GM12878 (cell line): ENCODE results near the gene ARHGAP15. TPM values are rescaled to one million over a fixed set of nuclear protein-coding genes. Genes with fewer than 3 reads are reported as not detected.

Experiments
- ATAC-seq: fragments of 200-7000 bp; cut with Tn5 transposase; 3 replicates; pipeline ENCODE4 v1.9.1; 2020; ENCODE audit warnings: mild to moderate bottlenecking, moderate library complexity
- BruUV-seq: library from RNA; stranded (reverse); fragments of 400-500 nt; replicated peaks from 2 replicates; lab custom pipeline; 2021; lab: Mats Ljungman, UMichigan
- CTCF ChIA-PET: fragments of 300-600 bp; sonication (Branson Sonifier 250); formaldehyde crosslinking; extraction: SDS; loops from one replicate; lab custom pipeline; 2021; ENCODE audit warnings: inconsistent platforms; lab: Yijun Ruan, JAX
- POLR2A ChIA-PET: fragments of 350-600 bp; formaldehyde crosslinking; extraction: SDS; loops from one replicate; lab custom pipeline; 2021; ENCODE audit warnings: inconsistent platforms; lab: Charles Lee
- RAD21 ChIA-PET: fragments of 300-600 bp; sonication (Branson Sonifier 250); formaldehyde crosslinking; loops from one replicate; lab custom pipeline; 2023; ENCODE audit warnings: antibody characterized with exemption; ENCODE audit not compliant: unreplicated experiment; lab: Charles Lee
- SMC1A ChIA-PET: fragments of 300-600 bp; sonication (Branson Sonifier 250); formaldehyde crosslinking; loops from one replicate; lab custom pipeline; 2023; ENCODE audit not compliant: unreplicated experiment, uncharacterized antibody; lab: Charles Lee
- DNase-seq: peaks from one replicate; pipeline ENCODE4 v3.0.0-alpha.2; 2011; ENCODE audit warnings: low read depth, low spot score
- FAIRE-seq: peaks from 3 replicates; lab custom pipeline; 2011; peaks lifted over from hg19 to GRCh38; lab: Jason Lieb, UNC
- H2AFZ ChIP-seq: 2 replicates; pipeline ENCODE4 v1.6.0; 2011; ENCODE audit warnings: low read depth, low read length, control low read depth; ENCODE audit not compliant: control insufficient read depth
- H3K27ac ChIP-seq: 2 replicates; pipeline ENCODE4 v1.5.1; 2011; ENCODE audit warnings: control low read depth; ENCODE audit not compliant: control insufficient read depth, insufficient read depth
- H3K27me3 ChIP-seq, 2 experiments: replicated peaks in 1 of 2; 2 replicates each; pipeline versions ENCODE4 v1.6.0 to v1.6.1; 2011; ENCODE audit warnings: low read length in 1 of 2; ENCODE audit not compliant: control insufficient read depth in 2 of 2, insufficient read depth in 2 of 2
- H3K36me3 ChIP-seq, 2 experiments: 2 replicates each; pipeline ENCODE4 v1.5.1; 2011; ENCODE audit warnings: low read length in 1 of 2; ENCODE audit not compliant: control insufficient read depth in 2 of 2, insufficient read depth in 2 of 2
- H3K4me1 ChIP-seq: 2 replicates; pipeline ENCODE4 v1.6.1; 2011; ENCODE audit warnings: mild to moderate bottlenecking, low read length, moderate library complexity, mixed read lengths; ENCODE audit not compliant: control insufficient read depth, insufficient read depth
- H3K4me2 ChIP-seq: 2 replicates; pipeline ENCODE4 v1.6.0; 2011; ENCODE audit warnings: control low read depth; ENCODE audit not compliant: control insufficient read depth, insufficient read depth
- H3K4me3 ChIP-seq: fragments of 200-600 bp; sonication (generic); 2 replicates; pipeline ENCODE4 v1.5.1; 2016
- H3K79me2 ChIP-seq: 2 replicates; pipeline ENCODE4 v1.6.0; 2011; ENCODE audit warnings: low read length; ENCODE audit not compliant: control insufficient read depth, insufficient read depth
- H3K9ac ChIP-seq: 2 replicates; pipeline ENCODE4 v1.8.0; 2011; ENCODE audit warnings: low read length, control low read depth, mixed read lengths; ENCODE audit not compliant: control insufficient read depth, insufficient read depth
- H3K9me3 ChIP-seq: replicated peaks from 3 replicates; pipeline ENCODE4 v1.5.1; 2011; ENCODE audit warnings: mild to moderate bottlenecking, low read length; ENCODE audit not compliant: control insufficient read depth, insufficient read depth
- H4K20me1 ChIP-seq: 2 replicates; pipeline ENCODE4 v1.6.0; 2011; ENCODE audit not compliant: control insufficient read depth, insufficient read depth
- FOXK2 ChIP-seq: fragments of 450-650 bp; IDR thresholded peaks from 2 replicates; pipeline ENCODE4 v1.6.1; 2017; ENCODE audit warnings: mild to moderate bottlenecking, moderate library complexity
- HDGF ChIP-seq: fragments of 450-650 bp; IDR thresholded peaks from 2 replicates; pipeline ENCODE4 v1.6.1; 2016; ENCODE audit warnings: antibody characterized with exemption
- IKZF2 ChIP-seq, 2 experiments: fragments of 450-650 bp; IDR thresholded peaks; 2 replicates each; pipeline ENCODE4 v1.6.1; 2017; ENCODE audit warnings: mild to moderate bottlenecking in 2 of 2, moderate library complexity in 2 of 2
- MYB ChIP-seq: fragments of 150-350 bp; IDR thresholded peaks from 2 replicates; pipeline ENCODE4 v1.6.1; 2014; ENCODE audit warnings: mild to moderate bottlenecking, low read depth, low read length, borderline replicate concordance
- NFXL1 ChIP-seq: fragments of 450-650 bp; IDR thresholded peaks from 2 replicates; pipeline ENCODE4 v1.6.1; 2017; ENCODE audit warnings: antibody characterized with exemption, mild to moderate bottlenecking, borderline replicate concordance
- NR2F1 ChIP-seq: fragments of 450-650 bp; conservative IDR thresholded peaks from 2 replicates; pipeline ENCODE4 v1.6.1; 2017; ENCODE audit warnings: mild to moderate bottlenecking
- SIN3A ChIP-seq: IDR thresholded peaks from 2 replicates; pipeline ENCODE4 v1.6.1; 2012; ENCODE audit warnings: low read depth, low read length, improper control_type of control experiment
- STAT1 ChIP-seq: fragments of 450-650 bp; conservative IDR thresholded peaks from 2 replicates; pipeline ENCODE4 v1.6.1; 2014; ENCODE audit warnings: antibody characterized with exemption, mild to moderate bottlenecking
- ZNF384 ChIP-seq: IDR thresholded peaks from 2 replicates; pipeline ENCODE4 v1.6.1; 2012; ENCODE audit warnings: low read depth, mild to moderate bottlenecking, low read length, improper control_type of control experiment, borderline replicate concordance
- ZSCAN29 ChIP-seq: fragments of 450-650 bp; IDR thresholded peaks from 2 replicates; pipeline ENCODE4 v1.6.1; 2017; ENCODE audit warnings: mild to moderate bottlenecking, moderate library complexity
- ZZZ3 ChIP-seq: IDR thresholded peaks from 2 replicates; pipeline ENCODE4 v1.6.1; 2011; ENCODE audit warnings: low read depth; ENCODE audit not compliant: control insufficient read depth, insufficient read length
- WGBS: methylation state at CpG from one replicate; pipeline ENCODE4 v1.1.6; 2016; ENCODE audit warnings: low lambda C conversion rate; ENCODE audit not compliant: insufficient replicate concordance, insufficient coverage; ENCODE audit errors: missing lambda C conversion rate; 5-methylcytosine and 5-hydroxymethylcytosine counted together
- in situ Hi-C: fragments of 300-500 bp; cut with MboI; formaldehyde crosslinking; loops from 9 replicates; pipeline ENCODE4 v1.14.3; 2018; ENCODE audit warnings: mixed read lengths
- intact Hi-C: fragments of 100-400 bp; cut with micrococcal nuclease; formaldehyde crosslinking; loops from one replicate; pipeline ENCODE4 v1.14.2; 2022; ENCODE audit not compliant: unreplicated experiment
- polyA plus RNA-seq, 11 experiments: library from polyadenylated mRNA; depleted of rRNA in 4 of 11; unstranded in 6 of 11; stranded (reverse) in 5 of 11; fragments of >200 nt; fragmentation: Nextera tagmentation in 4 of 11; fragmentation: Illumina TruSeq in 1 of 11; extraction: Ambion mirVana in 4 of 11; extraction: Trizol in 1 of 11; gene quantifications; 1 replicate in 1 of 11; 2 replicates in 10 of 11; pipeline versions ENCODE4 v1.2.1 to v1.2.3, GENCODE V29; 2011 to 2016; ENCODE audit warnings: inconsistent platforms in 2 of 11, missing spikeins in 2 of 11, low read depth in 1 of 11
- total RNA-seq, 4 experiments: library from RNA; depleted of rRNA in 3 of 4; stranded (reverse); fragments of >200 nt in 3 of 4; fragmentation: Illumina TruSeq in 1 of 4; extraction: Trizol in 1 of 4; gene quantifications; 2 replicates each; pipeline versions ENCODE4 v1.2.1 to v1.2.3, GENCODE V29; 2013 to 2021
- TF ChIP-seq, protein P1 (sequence below): fragments of 450-650 bp; IDR thresholded peaks from 2 replicates; pipeline ENCODE4 v1.6.1; 2017; ENCODE audit warnings: mild to moderate bottlenecking, low read depth, inconsistent platforms; ENCODE audit not compliant: poor library complexity, severe bottlenecking

Gene ARHGAP15
- total and polyA plus RNA-seq, 10 of the 15 experiments (the other 5 are each of a cell fraction or from before 2014, with no cell fraction given) = 38.0 to 92.6 (median 66.7) TPM

DNA sequence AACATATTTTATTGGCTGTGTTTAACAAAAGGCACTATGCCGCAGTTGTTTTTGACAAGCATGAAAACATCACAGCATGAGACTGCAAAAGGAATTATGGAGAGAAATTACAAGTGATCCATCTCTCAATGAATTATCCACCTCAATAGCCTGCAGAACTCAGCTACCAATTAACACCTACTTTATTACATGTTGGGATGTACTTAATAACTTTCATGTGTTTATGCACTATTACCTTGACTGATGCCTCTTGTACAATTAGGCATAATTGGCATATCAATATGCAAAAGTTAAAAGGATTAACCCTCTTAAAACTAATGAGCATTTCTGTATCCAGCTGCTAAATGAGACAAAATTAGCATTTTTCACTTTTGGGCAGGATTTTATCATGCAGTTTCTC is 27.8 kb downstream of the ARHGAP15 start:
- no TSS peak for BruUV-seq
- ChIA-PET POLR2A (interaction anchor here (0.6 to 1.5 kb wide), 2 partner anchors 11 to 989 kb away, joined by 3 to 4 read pairs; no protein-coding TSS in a partner anchor), CTCF (interaction anchor here (0.8 to 8.8 kb wide), 10 partner anchors 11 to 127 kb away, joined by 3 to 83 read pairs (median 4); partner anchors contain the start of gene ARHGAP15), RAD21 (interaction anchor here (1.5 to 2.6 kb wide), 3 partner anchors 17 to 46 kb away, joined by 4 to 12 read pairs (median 6); partner anchors contain the start of gene ARHGAP15), SMC1A (interaction anchor here (0.6 to 9.1 kb wide), 11 partner anchors 12 to 103 kb away, joined by 3 to 110 read pairs (median 4); partner anchors contain the start of gene ARHGAP15)
- H2AFZ ChIP-seq = no peak overlapping the region
- DNase-seq (no peak), FAIRE-seq (no peak), ATAC-seq (no peak)
- in situ Hi-C loops (no loop called here), intact Hi-C loops (no loop called here)
- H3K9me3 ChIP-seq = no peaks in the 10 kb centered on the region
- peaks cover 20% of the 10 kb centered on the region for H3K79me2 ChIP-seq
- H3K4me1 ChIP-seq = peaks cover 13% of the 10 kb centered on the region
- H3K27me3 ChIP-seq = no peaks in the 10 kb centered on the region
- TF ChIP-seq NFXL1 (no peak), FOXK2 (no peak), HDGF (no peak), NR2F1 (no peak), IKZF2 (IDR thresholded peaks at IDR 0.05) (no peak), MYB (no peak), ZNF384 (no peak), ZSCAN29 (no peak), ZZZ3 (no peak), SIN3A (no peak), STAT1 (no peak)
- TF ChIP-seq, protein P1, sequence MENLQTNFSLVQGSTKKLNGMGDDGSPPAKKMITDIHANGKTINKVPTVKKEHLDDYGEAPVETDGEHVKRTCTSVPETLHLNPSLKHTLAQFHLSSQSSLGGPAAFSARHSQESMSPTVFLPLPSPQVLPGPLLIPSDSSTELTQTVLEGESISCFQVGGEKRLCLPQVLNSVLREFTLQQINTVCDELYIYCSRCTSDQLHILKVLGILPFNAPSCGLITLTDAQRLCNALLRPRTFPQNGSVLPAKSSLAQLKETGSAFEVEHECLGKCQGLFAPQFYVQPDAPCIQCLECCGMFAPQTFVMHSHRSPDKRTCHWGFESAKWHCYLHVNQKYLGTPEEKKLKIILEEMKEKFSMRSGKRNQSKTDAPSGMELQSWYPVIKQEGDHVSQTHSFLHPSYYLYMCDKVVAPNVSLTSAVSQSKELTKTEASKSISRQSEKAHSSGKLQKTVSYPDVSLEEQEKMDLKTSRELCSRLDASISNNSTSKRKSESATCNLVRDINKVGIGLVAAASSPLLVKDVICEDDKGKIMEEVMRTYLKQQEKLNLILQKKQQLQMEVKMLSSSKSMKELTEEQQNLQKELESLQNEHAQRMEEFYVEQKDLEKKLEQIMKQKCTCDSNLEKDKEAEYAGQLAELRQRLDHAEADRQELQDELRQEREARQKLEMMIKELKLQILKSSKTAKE = no peak
- H3K4me2 ChIP-seq = no peak overlapping the region
- 95% methylated on average over 1 of the region's 1 CpG for WGBS
- H3K4me3 ChIP-seq = no peak overlapping the region
- 0 out of 2 replicates have a peak, but pooled peaks cover 3% of the 10 kb centered on the region for H4K20me1 ChIP-seq
- H3K27ac ChIP-seq = no peak overlapping the region
- H3K36me3 ChIP-seq = peaks cover 0 to 10% of the 10 kb centered on the region in 2 experiments; a peak in 2 of 4 replicates
- H3K9ac ChIP-seq = no peak overlapping the region
